ENCODE data around the gene EPB41L2.
A peak's percentile ranks its signal among the peaks of the same experiment; 100 is the strongest.

The EPB41L2 gene

GRCh38 chr6:131063028-131063763 lies at the start of gene EPB41L2:
TSS of gene EPB41L2 (minus strand) at chr6:131063245. CDS start at chr6:130956485, 106,760 bp downstream.
- Mint-ChIP-seq H3K9me3 (peaks cover 12% of the 10 kb centered on the region), H3K36me3 (ENCODE audit: low read depth) (peaks cover 12% of the 10 kb centered on the region), H3K27me3 (ENCODE audit: low read depth, poor library complexity) (peaks cover 11% of the 10 kb centered on the region), H3K4me3 (peak within 1 kb of the TSS; percentile 92), H3K4me1 (peaks cover 28% of the 10 kb centered on the region), H3K27ac (peak within 1 kb of the TSS; percentile 90)
- peak; percentile 95 for DNase-seq
- no peak for TF ChIP-seq CTCF (IDR thresholded peaks at IDR 0.05)

- no peak overlapping the region for H3K4me3 Mint-ChIP-seq
These were observed 49.2 kb upstream of the EPB41L2 start for GRCh38 chr6:131112249-131112648.

GRCh38 chr6:131107151-131107550 lies 44.1 kb upstream of the EPB41L2 start:
- Mint-ChIP-seq H3K27me3 (ENCODE audit: low read depth, poor library complexity) (no peaks in the 10 kb centered on the region), H3K4me1 (peaks cover 11% of the 10 kb centered on the region), H3K36me3 (ENCODE audit: low read depth) (no peaks in the 10 kb centered on the region), H3K9me3 (no peaks in the 10 kb centered on the region), H3K27ac (no peak overlapping the region), H3K4me3 (no peak overlapping the region)
- no peak for DNase-seq
- no peak for TF ChIP-seq CTCF (IDR thresholded peaks at IDR 0.05)

More at GRCh38 chr6:131112249-131112648, 49.2 kb upstream of the EPB41L2 start:
- TF ChIP-seq CTCF (IDR thresholded peaks at IDR 0.05): no peak
- Mint-ChIP-seq H3K4me1 (peaks cover 5% of the 10 kb centered on the region), H3K36me3 (ENCODE audit: low read depth) (no peaks in the 10 kb centered on the region), H3K27ac (no peak overlapping the region), H3K27me3 (ENCODE audit: low read depth, poor library complexity) (peaks cover 3% of the 10 kb centered on the region), H3K9me3 (peaks cover 6% of the 10 kb centered on the region)
- no peak for DNase-seq

DNA sequence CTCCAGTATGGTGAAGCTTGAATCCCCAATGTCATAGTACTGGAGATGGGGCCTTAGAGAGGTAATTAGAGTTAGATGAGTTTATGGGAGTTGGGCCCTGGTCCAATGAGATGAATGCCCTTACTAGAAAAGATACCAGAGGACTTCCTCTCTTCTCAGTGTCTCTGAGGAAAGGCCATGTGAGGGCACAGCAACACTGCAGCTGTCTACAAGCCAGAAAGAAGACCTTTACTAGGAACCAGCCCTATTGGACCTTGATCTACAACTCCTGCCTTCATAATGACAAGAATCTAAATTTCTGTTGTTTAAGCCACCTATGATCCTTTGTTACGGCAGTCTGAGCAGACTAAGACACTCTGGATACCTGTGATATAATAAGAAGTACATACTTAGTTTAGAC lies 40.9 kb upstream of the EPB41L2 start:
- Mint-ChIP-seq H3K9me3 (peaks cover 17% of the 10 kb centered on the region), H3K4me1 (peaks cover 11% of the 10 kb centered on the region), H3K36me3 (ENCODE audit: low read depth) (no peaks in the 10 kb centered on the region), H3K27ac (no peak overlapping the region), H3K27me3 (ENCODE audit: low read depth, poor library complexity) (no peaks in the 10 kb centered on the region), H3K4me3 (no peak overlapping the region)
- DNase-seq: no peak
- TF ChIP-seq CTCF (IDR thresholded peaks at IDR 0.05): no peak

GRCh38 chr6:131103296-131103695 lies 40.3 kb upstream of the EPB41L2 start:
- Mint-ChIP-seq H3K36me3 (ENCODE audit: low read depth) (no peaks in the 10 kb centered on the region), H3K9me3 (peaks cover 21% of the 10 kb centered on the region), H3K27me3 (ENCODE audit: low read depth, poor library complexity) (no peaks in the 10 kb centered on the region), H3K4me3 (no peak overlapping the region), H3K4me1 (peaks cover 11% of the 10 kb centered on the region), H3K27ac (no peak overlapping the region)
- no peak for TF ChIP-seq CTCF (IDR thresholded peaks at IDR 0.05)
- DNase-seq: no peak

Data from nephron progenitor cell (in vitro differentiated cells).